GM18505 (cell line): ENCODE measurements around the gene ELF2.
A peak's percentile ranks its signal among the peaks of the same experiment; 100 is the strongest.
"Not testable (repeated sequence)": the region's sequence is repeated elsewhere in the genome, so short reads cannot be mapped to it uniquely, and the experiment has no call there.

Source experiments
- ATAC-seq: cut with Tn5 transposase; IDR thresholded peaks from one replicate; pipeline ENCODE4 v1.9.1; 2021; ENCODE audit not compliant: unreplicated experiment
- POLR2A ChIP-seq: IDR thresholded peaks from 4 replicates; pipeline ENCODE4 v1.6.1; 2011; ENCODE audit warnings: borderline replicate concordance; ENCODE audit not compliant: insufficient read depth, insufficient read length; ENCODE audit errors: extremely low read depth

ELF2 gene

GRCh38 chr4:139202991-139203390 lies 26.0 kb upstream of the ELF2 start:
- TF ChIP-seq POLR2A: no peak
- no peak for ATAC-seq

DNA sequence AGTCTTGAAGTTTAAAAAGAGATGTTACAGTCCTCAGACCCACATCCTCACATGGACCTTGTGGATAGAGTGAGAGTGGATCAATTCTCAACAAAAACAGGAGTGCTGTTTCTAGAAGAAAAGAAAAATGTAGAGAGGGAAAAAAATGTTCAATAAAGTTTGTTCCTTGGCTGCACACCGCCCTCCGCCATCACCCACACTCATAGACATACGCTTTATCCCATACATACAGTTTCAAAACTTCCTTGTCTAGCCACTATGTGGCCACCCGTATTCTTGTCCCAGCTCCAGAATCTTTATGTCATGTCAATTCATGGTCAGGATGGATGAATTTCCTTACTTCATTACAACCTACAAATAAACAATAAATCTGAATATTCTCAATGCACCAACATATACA lies 23.5 kb upstream of the ELF2 start:
- TF ChIP-seq POLR2A: no peak
- no peak for ATAC-seq

DNA sequence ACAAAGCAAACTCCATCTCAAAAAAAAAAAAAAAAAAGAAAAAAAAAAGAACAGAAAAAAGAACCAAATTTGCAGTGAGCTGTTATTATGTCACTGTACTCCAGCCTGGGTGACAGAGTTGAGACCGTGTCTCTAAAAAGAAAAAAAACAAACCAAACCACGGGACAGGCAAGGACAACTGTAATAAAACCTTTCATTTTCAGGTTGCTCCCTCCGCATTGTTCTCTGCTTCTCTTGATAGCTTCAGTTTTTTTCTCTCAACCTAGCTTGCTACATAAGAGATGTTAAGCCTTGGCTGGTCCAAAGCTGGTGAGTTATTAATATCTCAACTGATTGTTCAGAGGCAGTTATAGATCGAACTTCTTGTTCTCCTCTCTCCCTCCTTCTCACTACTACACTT lies 23.1 kb upstream of the ELF2 start:
- no peak for TF ChIP-seq POLR2A
- ATAC-seq: no peak

DNA sequence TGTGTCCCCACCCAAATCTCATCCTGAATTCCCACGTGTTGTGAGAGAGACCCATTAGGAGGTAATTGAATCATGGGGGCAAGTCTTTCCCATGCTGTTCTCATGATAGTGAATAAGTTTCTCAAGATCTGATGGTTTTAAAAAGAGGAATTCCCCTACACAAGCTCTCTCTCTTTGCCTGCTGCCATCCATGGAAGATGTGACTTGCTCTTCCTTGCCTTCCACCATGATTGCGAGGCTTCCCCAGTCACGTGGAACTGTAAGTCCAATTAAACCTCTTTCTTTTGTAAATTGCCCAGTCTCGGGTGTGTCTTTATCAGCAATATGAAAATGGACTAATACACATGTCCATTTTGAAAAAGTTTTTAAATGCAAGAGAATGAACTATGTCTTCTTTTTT lies 20.2 kb upstream of the ELF2 start:
- not testable (repeated sequence) for ATAC-seq

- ATAC-seq: no peak
- no peak for TF ChIP-seq POLR2A
These were observed 19.4 kb upstream of the ELF2 start for GRCh38 chr4:139196462-139196861.

DNA sequence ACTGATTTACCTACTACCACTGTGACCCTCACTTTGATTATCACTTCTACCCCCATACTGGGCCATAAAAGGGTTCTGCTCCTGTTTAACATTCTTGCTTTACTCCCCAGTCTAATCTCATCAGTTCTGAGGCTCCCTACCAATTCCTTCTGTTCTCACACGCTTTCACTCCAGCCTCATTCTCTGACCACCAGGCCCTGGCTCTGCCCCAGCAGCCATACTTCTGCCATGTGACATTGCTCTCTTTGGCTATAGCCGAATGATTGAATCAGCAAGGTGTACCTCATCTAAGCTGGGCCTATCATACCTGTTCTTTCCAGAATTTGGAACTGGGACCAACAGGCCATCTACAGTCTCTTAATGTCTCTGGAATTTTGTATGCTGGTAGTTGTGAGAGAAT lies 14.4 kb upstream of the ELF2 start:
- no peak for TF ChIP-seq POLR2A

DNA sequence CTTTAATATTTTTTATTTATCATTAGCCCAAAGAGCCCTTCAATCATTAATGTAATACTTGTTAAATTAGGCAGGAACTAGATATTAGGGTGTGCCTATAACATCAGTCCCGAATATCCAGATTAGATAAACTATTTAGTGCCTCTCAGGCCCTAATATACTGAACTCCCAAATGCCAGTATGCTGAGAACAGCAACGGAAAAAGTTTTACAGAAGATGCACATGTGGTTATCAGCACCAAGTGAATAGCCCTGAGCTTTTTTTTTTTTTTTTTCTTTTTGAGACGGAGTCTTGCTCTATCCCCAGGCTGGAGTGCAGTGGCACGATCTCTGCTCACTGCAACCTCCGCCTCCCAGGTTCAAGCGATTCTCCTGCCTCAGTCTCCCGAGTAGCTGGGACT lies 13.0 kb upstream of the ELF2 start:
- no peak for ATAC-seq

More for the DNA sequence above, 14.4 kb upstream of the ELF2 start:
- ATAC-seq: no peak

DNA sequence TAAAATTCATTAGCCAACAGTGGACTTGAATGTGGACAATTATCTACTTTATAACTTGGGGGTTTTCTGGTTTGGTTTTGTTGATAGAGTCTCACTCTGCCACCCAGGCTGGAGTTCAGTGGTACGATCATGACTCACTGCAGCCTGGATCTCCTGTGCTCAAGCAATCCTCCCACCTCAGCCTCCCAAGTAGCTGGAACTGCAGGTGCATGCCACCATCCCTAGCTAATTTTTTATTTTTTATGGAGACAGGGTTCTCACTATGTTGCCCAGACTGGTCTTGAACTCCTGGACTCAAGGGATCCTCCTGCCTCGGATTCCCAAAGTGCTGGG lies 12.4 kb upstream of the ELF2 start:
- no peak for ATAC-seq
- TF ChIP-seq POLR2A: no peak

More for the DNA sequence above, 13.0 kb upstream of the ELF2 start:
- TF ChIP-seq POLR2A: no peak

DNA sequence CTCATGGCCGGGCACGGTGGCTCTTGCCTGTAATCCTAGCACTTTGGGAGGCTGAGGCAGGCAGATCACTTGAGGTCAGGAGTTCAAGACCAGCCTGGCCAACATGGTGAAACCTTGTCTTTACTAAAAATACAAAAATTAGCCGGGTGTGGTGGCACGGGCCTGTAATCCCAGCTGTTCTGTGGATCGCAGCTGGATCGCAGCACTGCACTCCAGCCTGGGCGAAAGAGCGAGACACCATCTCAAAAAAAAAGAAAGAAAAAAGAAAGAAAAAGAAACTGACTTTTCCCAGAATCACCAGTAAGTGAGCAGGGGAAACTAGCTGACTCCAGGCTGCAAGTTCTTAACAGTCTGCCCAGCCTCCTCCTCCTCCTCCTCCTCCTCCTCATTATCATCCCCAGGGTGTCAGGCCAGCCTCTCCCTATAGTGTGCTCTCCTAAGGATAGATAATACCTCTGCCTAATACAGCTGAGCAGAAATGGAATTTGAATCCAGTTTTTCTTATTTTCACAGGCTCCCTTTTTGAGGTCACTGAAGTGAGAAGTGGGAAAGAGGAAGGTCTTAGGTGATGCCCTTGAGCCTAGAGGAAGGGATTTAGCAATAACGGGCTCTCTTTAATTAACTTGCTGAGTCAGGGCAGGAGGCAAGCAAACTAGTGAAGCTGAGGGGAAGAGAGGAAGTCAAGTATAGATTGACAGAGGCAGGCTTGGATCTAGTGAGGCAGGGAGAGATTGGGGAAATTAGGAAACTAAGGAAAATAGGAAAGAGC lies 11.8 kb upstream of the ELF2 start:
- no peak for ATAC-seq
- no peak for TF ChIP-seq POLR2A

- no peak for TF ChIP-seq POLR2A
- no peak for ATAC-seq
These were observed 7.1 kb upstream of the ELF2 start for GRCh38 chr4:139184129-139184528.

GRCh38 chr4:139177869-139178619 lies 1.0 kb upstream of the ELF2 start:
- peak; percentile 68 for ATAC-seq
- peak; percentile 75 for TF ChIP-seq POLR2A

- peak; percentile 16 for ATAC-seq
- TF ChIP-seq POLR2A: no peak
These were observed 543 bp downstream of the ELF2 start for GRCh38 chr4:139176302-139177048.

DNA sequence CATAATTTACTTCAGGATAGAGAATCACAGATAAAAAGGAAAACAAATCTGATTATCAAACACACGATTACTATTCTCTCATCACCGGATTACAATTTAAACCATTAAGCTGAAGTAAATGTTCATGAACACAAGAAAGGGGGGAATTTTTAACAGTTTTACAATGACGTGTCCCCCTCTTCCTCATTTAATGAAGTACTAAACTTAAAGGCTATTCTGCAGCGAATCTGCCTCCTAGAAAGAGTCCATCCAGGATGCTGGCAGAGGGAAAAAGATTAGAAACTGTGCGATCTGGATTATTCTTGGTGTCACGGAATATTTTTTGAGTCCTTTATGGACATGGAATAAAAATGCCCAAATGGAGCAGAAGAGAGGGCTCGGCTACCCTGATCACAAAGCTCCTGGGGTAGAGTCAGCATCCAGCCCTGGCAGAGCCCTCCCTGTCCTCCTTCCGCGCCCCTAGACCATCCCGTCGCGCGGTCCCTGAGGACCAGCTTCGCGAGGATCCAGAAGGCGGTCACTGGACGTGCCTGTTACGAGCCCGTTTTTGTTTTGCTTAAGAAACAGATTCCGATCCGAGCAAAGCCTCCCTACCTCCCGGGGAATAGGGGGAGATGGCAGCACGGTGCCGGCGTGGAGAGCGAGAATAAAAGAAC lies 1.2 kb downstream of the ELF2 start:
- ATAC-seq: no peak
- TF ChIP-seq POLR2A: no peak
